ENCODE results near the gene MMP24OS.
A peak's percentile ranks its signal among the peaks of the same experiment; 100 is the strongest.

Gene MMP24OS

DNA sequence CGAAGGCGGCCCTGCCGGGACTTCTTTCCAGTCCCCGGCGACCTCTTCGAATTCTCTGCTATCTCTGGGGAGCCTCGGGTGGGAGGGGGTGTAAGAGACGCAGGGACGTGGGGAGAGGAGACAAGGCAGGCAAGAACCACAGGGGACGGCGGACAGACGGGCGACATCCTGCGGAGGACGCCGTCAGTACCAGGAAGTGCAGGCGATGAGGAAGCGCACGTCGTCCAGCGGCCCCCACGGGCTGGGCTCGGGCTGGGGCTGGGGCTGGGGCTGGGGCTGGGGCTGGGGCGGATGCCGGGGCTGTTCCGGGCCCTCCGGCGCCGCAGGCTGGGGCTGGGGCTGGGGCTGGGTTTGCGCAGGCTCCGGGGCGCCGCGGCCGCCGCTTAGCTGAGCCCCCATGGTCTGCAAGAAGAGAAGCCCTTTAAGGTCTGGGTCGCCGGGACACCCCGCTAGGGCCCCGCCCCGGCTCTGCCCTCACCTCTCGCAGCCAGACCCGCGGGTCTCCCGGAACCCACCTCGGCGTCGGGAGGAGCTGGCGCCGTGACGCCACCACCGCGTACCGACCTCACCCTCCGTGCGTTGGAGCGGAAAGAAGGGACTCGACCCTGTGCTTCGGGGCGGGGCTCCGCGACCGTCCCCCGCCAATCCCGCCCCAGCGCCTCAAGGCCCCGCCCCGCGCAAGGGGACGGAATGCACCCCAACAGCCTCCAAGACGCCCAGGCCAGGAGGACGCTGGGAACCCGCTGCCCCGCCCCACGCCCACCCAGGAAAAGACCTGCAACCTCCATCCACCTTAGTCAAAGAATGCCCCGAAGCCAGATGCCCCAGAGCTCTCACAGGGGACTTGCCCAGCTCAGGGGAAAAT is at the start of gene MMP24OS:
Gene MMP24OS (minus strand): TSS at position 592 of the 865 bp plus-strand sequence. CDS start 193 bp downstream, at position 399.
- peaks cover 16 to 78% (median 50%) of the 10 kb centered on the region in 11 experiments; a peak in 19 of 22 replicates for H4K20me1 ChIP-seq
- peaks cover 62 to 83% (median 78%) of the 10 kb centered on the region in 11 experiments for H3K36me3 ChIP-seq
- H3K27me3 ChIP-seq = no peaks in the 10 kb centered on the region
- H3K4me2 ChIP-seq = peak within 1 kb of the TSS; percentile 86 to 100 (median 96)
- peak within 1 kb of the TSS; percentile 81 to 96 (median 91) for H3K27ac ChIP-seq
- H3K4me3 ChIP-seq = peak within 1 kb of the TSS; percentile 64 to 95 (median 84)
- peak within 1 kb of the TSS; percentile 88 to 97 (median 93) for H3K9ac ChIP-seq
- no peaks in the 10 kb centered on the region for H3K9me3 ChIP-seq (replicated peaks in 1 of 11)
- H3K4me1 ChIP-seq = peaks cover 11 to 47% (median 17%) of the 10 kb centered on the region in 10 experiments
- no peak for TF ChIP-seq Cebpa-rat (IDR thresholded peaks at IDR 0.05)

DNA sequence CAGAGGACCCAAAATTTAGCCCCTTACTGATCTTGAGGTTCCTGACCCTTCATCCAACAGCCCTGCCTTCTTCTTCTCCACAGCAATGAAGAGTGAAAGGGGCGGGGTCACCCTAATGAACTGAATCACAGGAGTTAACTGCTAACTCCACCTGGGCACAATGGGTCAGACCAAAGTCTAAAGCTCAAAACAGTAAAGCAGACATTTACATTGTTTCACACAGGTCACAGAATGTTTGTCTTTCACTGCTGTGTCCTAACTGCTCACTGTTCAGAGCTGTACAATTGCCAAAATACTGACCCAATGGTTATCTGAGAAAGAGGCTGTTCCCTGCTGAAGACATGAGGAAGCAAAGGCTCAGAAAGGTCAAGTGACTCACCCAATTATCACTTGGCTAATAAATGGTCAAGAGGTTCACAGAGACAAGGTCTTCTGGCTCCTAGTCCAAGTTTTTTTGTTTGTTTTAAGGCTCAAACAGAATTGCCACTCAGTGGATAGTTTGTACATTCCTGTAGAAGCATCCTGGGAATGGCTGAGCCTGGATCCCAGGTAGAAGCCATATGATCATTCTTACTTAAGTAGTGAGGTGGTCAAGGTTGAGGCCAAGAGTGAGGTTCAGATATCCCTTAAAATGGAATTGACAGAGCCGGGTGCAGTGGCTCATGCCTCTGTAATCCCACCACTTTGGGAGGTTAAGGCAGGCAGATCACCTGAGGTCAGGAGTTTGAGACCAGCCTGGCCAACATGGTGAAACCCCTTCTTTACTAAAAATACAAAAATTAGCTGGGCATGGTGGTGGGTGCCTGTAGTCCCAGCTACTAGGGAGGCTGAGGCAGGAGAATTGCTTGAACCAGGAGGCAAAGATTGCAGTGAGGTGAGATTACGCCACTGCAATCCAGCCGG is 49.4 kb upstream of the MMP24OS start:
- TF ChIP-seq Cebpa-rat (IDR thresholded peaks at IDR 0.05) = no peak
- Histone ChIP-seq H3K4me3 (no peak overlapping the region), H3K4me2 (peak overlapping the region in 3 of 11 experiments; percentile 54 to 67 (median 66); a peak in 5 of 22 replicates), H3K27ac (no peak overlapping the region), H3K27me3 (no peaks in the 10 kb centered on the region), H4K20me1 (0 out of 22 replicates have a peak, but pooled peaks cover 0 to 7% (median 0%) of the 10 kb centered on the region in 11 experiments), H3K4me1 (peaks cover 0 to 35% (median 6%) of the 10 kb centered on the region in 10 experiments; a peak in 10 of 20 replicates), H3K9me3 (replicated peaks in 1 of 11) (no peaks in the 10 kb centered on the region), H3K36me3 (peaks cover 0 to 62% (median 20%) of the 10 kb centered on the region in 11 experiments; a peak in 16 of 22 replicates), H3K9ac (no peak overlapping the region)

DNA sequence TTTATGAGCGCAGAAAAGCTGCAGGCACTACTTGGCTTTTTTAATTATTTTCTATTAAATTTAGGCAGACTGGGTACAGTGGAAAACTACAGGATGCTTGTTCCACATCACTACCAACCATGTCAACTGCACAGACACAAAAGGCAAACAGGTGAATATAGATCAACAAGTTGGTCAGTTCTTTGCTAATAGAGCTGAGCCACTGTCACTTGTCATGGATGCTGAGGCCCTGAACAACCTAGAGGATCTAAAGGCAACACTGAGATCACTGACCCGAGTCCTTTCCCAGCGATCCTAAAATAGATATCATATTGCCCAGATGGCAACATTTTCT is 48.8 kb upstream of the MMP24OS start:
- no peak for TF ChIP-seq Cebpa-rat (IDR thresholded peaks at IDR 0.05)
- peaks cover 0 to 62% (median 27%) of the 10 kb centered on the region in 11 experiments; a peak in 16 of 22 replicates for H3K36me3 ChIP-seq
- no peak overlapping the region for H3K4me3 ChIP-seq
- no peaks in the 10 kb centered on the region for H3K9me3 ChIP-seq (replicated peaks in 1 of 11)
- H3K9ac ChIP-seq = no peak overlapping the region
- H3K27ac ChIP-seq = peak overlapping the region in 2 of 11 experiments; percentile 49 to 50; a peak in 2 of 22 replicates
- H3K4me2 ChIP-seq = peak overlapping the region in 4 of 11 experiments; percentile 16 to 67 (median 60); a peak in 6 of 22 replicates
- 0 out of 22 replicates have a peak, but pooled peaks cover 0 to 7% (median 0%) of the 10 kb centered on the region in 11 experiments for H4K20me1 ChIP-seq
- H3K27me3 ChIP-seq = no peaks in the 10 kb centered on the region
- peaks cover 0 to 35% (median 6%) of the 10 kb centered on the region in 10 experiments; a peak in 10 of 20 replicates for H3K4me1 ChIP-seq

DNA sequence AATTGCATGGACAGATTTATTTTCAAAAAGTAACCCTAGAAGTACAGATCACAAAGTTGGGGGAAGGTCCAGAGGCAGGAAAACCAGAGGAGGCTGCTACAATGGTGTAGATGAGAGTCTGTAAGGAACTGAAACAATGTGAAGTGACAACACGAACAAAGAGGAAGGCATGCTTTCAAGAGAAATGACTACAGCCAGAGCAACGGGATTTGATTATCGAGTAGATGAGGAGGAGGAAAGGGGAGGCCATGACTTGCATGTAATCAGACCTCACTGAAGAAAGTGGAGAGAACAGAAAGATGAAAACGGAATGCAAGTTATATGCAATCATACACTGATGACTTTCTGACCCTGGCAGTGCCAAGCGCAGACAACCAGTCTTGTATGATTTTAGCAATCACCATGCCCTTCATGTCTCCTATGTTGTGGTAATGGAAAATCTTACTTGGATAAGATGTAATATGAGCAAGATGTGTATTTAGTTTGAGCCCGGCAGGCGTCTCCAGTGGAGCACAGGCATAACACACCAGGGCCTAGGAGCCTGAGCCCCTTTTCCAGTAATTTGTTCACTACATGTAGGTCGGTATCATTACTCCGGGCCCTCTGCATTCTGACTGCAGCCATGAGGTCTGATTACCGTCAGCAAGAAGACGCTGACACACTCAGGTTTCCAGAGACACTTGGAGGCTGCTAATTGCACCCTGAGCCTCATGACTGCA is 48.3 kb upstream of the MMP24OS start:
- Histone ChIP-seq H3K36me3 (peaks cover 0 to 64% (median 28%) of the 10 kb centered on the region in 11 experiments; a peak in 16 of 22 replicates), H3K4me3 (no peak overlapping the region), H3K9me3 (replicated peaks in 1 of 11) (no peaks in the 10 kb centered on the region), H3K27me3 (no peaks in the 10 kb centered on the region), H4K20me1 (0 out of 22 replicates have a peak, but pooled peaks cover 0 to 7% (median 0%) of the 10 kb centered on the region in 11 experiments), H3K9ac (peak overlapping the region in 2 of 11 experiments; percentile 11 to 40; a peak in 1 of 22 replicates), H3K4me1 (peaks cover 0 to 35% (median 6%) of the 10 kb centered on the region in 10 experiments; a peak in 10 of 20 replicates), H3K4me2 (peak overlapping the region in 5 of 11 experiments; percentile 26 to 67 (median 54); a peak in 10 of 22 replicates), H3K27ac (peak overlapping the region in 4 of 11 experiments; percentile 39 to 56 (median 50); a peak in 6 of 22 replicates)
- no peak for TF ChIP-seq Cebpa-rat (IDR thresholded peaks at IDR 0.05)

DNA sequence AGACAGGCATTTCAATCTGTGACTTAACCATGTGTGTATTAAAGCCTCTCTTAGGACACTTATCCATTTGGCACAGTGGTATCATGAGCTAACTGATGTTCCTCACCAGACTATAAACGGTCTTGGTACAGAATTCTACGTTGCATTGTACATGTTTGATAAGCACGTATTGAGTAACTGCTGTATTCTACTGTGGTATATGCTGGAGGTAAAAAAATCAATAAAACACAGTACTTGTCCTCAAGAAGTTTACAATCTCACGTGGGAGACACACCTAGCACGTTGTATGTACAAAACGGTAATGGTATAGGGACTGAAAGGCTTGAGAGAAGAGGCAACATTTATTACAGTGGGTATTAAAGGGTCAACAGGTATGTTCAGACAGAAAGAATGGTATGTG is 47.5 kb upstream of the MMP24OS start:
- Histone ChIP-seq H3K36me3 (peaks cover 0 to 64% (median 32%) of the 10 kb centered on the region in 11 experiments; a peak in 15 of 22 replicates), H3K4me3 (no peak overlapping the region)
- TF ChIP-seq Cebpa-rat (IDR thresholded peaks at IDR 0.05) = no peak

DNA sequence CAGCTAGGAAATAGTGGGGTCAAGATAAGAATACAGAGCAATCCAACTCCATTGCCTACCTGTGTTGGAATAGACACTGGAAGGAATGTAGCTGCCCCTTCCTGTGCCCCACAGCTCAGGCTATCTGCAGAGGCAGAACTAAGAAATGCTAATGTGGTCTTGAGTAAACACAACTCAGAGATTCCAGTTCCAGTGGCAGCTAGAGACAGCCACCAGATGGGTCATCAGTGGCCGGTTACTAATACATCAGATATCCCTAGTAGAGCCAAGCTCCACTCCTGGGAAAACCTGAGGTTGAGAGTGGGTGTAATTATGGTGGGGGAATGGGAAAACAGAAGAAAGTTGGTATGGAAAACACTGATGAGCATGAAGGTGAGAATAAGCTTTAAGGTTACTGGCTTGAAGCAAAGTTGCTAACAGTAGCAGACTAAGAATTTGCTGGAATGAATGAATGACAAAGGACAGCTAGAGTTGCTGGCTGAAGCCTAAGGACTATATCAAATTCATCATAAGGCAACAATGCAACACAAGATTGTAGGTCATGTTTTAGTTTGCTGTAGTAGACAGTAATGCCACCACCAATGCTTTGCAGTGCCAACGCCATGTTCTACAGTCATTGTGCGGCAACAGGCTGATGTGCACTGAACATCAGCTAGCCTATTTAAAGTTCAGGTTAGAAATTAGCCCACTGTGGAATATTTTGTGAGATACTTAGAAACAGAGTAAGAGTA is 42.6 kb upstream of the MMP24OS start:
- no peak for TF ChIP-seq Cebpa-rat (IDR thresholded peaks at IDR 0.05)
- Histone ChIP-seq H3K4me3 (no peak overlapping the region), H3K4me2 (no peak overlapping the region), H3K9me3 (replicated peaks in 1 of 11) (no peaks in the 10 kb centered on the region), H3K9ac (no peak overlapping the region), H4K20me1 (peaks cover 0 to 12% (median 0%) of the 10 kb centered on the region in 11 experiments; a peak in 2 of 22 replicates), H3K27ac (no peak overlapping the region), H3K4me1 (peaks cover 0 to 19% (median 10%) of the 10 kb centered on the region in 10 experiments; a peak in 13 of 20 replicates), H3K27me3 (no peaks in the 10 kb centered on the region), H3K36me3 (peaks cover 0 to 51% (median 30%) of the 10 kb centered on the region in 11 experiments; a peak in 13 of 22 replicates)

More for the DNA sequence above, 47.5 kb upstream of the MMP24OS start:
- Histone ChIP-seq H3K4me1 (peaks cover 0 to 35% (median 6%) of the 10 kb centered on the region in 10 experiments; a peak in 10 of 20 replicates), H3K27me3 (no peaks in the 10 kb centered on the region), H3K4me2 (peak overlapping the region in 4 of 11 experiments; percentile 26 to 67 (median 60); a peak in 6 of 22 replicates), H3K9ac (peak overlapping the region in 1 of 11 experiments; percentile 40; a peak in 1 of 22 replicates), H3K27ac (peak overlapping the region in 4 of 11 experiments; percentile 39 to 56 (median 50); a peak in 6 of 22 replicates), H3K9me3 (replicated peaks in 1 of 11) (no peaks in the 10 kb centered on the region), H4K20me1 (0 out of 22 replicates have a peak, but pooled peaks cover 0 to 7% (median 0%) of the 10 kb centered on the region in 11 experiments)

DNA sequence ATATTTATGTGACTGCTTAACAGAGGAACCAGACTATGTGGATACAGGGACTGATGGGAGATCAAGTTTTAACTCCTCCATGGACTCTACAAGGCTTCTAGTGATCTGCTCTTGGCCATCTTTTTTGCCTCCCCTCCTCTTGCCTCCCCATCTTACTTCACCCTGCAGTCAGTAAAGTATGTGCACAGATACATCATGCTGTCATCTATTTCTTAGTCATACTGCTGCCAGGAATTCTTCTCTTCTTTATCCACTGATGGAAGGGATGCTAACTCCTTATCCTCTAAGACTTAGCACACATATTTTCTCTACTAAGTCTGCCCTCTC is 41.9 kb upstream of the MMP24OS start:
- no peaks in the 10 kb centered on the region for H3K27me3 ChIP-seq
- no peak overlapping the region for H3K27ac ChIP-seq
- peaks cover 0 to 24% (median 13%) of the 10 kb centered on the region in 10 experiments; a peak in 14 of 20 replicates for H3K4me1 ChIP-seq
- H4K20me1 ChIP-seq = peaks cover 0 to 12% (median 0%) of the 10 kb centered on the region in 11 experiments; a peak in 2 of 22 replicates
- H3K4me2 ChIP-seq = no peak overlapping the region
- peaks cover 0 to 45% (median 24%) of the 10 kb centered on the region in 11 experiments; a peak in 12 of 22 replicates for H3K36me3 ChIP-seq
- no peaks in the 10 kb centered on the region for H3K9me3 ChIP-seq (replicated peaks in 1 of 11)
- TF ChIP-seq Cebpa-rat (IDR thresholded peaks at IDR 0.05) = no peak
- H3K4me3 ChIP-seq = no peak overlapping the region
- H3K9ac ChIP-seq = no peak overlapping the region
